T1000 (cell line): ENCODE data around the gene AEN.

ENCODE experiments used
- DNase-seq: peaks from one replicate; lab custom pipeline; 2025; ENCODE audit warnings: mixed read lengths; lab: John Stamatoyannopoulos, UW

AEN gene

GRCh38 chr15:88678755-88679154 lies 57.6 kb downstream of the AEN start:
- DNase-seq: no peak

DNA sequence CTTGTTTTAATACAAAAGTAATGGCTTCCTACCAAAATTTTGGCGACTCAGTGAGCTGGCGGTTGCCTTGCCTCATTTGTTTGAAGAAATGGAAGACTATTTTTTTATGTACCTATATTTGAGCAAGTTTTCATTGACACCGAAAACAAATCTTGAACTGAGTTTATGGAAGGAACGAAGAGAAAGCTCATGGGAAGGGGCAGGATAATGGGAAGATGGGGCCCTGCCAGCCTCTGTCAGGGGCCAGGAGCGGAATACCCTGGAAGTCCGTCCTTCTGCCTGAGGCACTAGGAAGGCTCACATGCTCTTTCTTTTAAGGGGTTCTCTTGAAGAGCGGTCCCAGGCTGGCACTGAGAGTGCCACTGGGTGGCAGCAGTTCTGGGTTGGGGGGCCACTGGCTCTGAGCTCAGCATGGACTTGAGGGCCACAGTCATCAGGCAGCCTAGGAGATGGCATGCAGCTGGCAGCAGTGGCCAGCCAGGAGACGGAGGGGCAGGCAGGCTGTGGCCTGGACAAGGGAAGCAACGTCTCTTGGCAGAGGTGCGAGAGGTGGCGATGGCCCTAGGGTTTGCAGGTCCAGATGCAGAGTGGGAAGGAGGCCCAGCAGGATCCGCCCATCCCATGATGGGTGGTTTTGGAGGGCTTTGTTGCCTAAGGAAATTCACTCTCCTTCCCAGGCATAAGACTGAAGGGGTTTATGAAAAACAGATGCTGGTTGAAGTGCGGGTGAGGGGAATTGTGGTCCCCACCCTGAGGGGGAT lies 59.3 kb downstream of the AEN start:
- DNase-seq: no peak

- no peak for DNase-seq
Observed at GRCh38 chr15:88681610-88682221, 60.6 kb downstream of the AEN start.
